ENCODE results near the gene SNX32. TPM values are rescaled to one million over a fixed set of nuclear protein-coding genes. Genes with fewer than 3 reads are reported as not detected.

The SNX32 gene
- total and polyA plus RNA-seq, 9 of the 15 experiments (the other 6 are each of a cell fraction or from before 2014, with no cell fraction given): 0.03 TPM; not detected in 7

GRCh38 chr11:65899356-65900124, 65.8 kb downstream of the SNX32 start (continued):
- TF ChIP-seq STAT6 (CRISPR knock-in tag; IDR thresholded peaks at IDR 0.05): 0 out of 2 replicates have a peak, but pooled peaks have one; percentile 61
- no peak for TF ChIP-seq HIVEP1 (CRISPR knock-in tag; IDR thresholded peaks at IDR 0.05)
- TF ChIP-seq ARHGAP35 (IDR thresholded peaks at IDR 0.05; ENCODE audit: partially characterized antibody): peak; percentile 51
- TF ChIP-seq TAF9B (IDR thresholded peaks at IDR 0.05; ENCODE audit: partially characterized antibody): peak; percentile 86
- no peak for TF ChIP-seq ADNP (tag; IDR thresholded peaks at IDR 0.05)
- no peak for TF ChIP-seq ZNF408 (CRISPR knock-in tag; IDR thresholded peaks at IDR 0.05; ENCODE audit: low read depth)
- TF ChIP-seq ZNF232 (CRISPR knock-in tag; IDR thresholded peaks at IDR 0.05): no peak
- peak; percentile 69; the same call in 1 of the 2 replicates for TF ChIP-seq SMAD4 (CRISPR knock-in tag; conservative IDR thresholded peaks at IDR 0.05)
- TF ChIP-seq ZNF780A (CRISPR knock-in tag; IDR thresholded peaks at IDR 0.05): no peak
- TF ChIP-seq TBL1XR1 (IDR thresholded peaks at IDR 0.05; ENCODE audit: low read length in 2 of 2): peak in 1 of 2 experiments; percentile 27; a peak in 2 of 4 replicates
- no peak for TF ChIP-seq CCAR2 (IDR thresholded peaks at IDR 0.05; ENCODE audit: low read depth, low read length)
- peak; percentile 71; the same call in 1 of the 2 replicates for TF ChIP-seq ETV1 (tag; conservative IDR thresholded peaks at IDR 0.05; ENCODE audit: low read depth)
- TF ChIP-seq ZNF551 (CRISPR knock-in tag; IDR thresholded peaks at IDR 0.05): no peak
- peak in 1 of 2 experiments; percentile 70; a peak in 3 of 4 replicates for TF ChIP-seq NONO (IDR thresholded peaks at IDR 0.05; ENCODE audit: low read depth in 2 of 2, low read length in 1 of 2)
- no peak for TF ChIP-seq HDAC8 (tag; IDR thresholded peaks at IDR 0.05)
- TF ChIP-seq MCM7 (IDR thresholded peaks at IDR 0.05): no peak
- TF ChIP-seq NCOR1 (IDR thresholded peaks at IDR 0.05): peak; percentile 52
- TF ChIP-seq RNF2 (IDR thresholded peaks at IDR 0.05): peak; percentile 91
- no peak for TF ChIP-seq DDX20 (tag; IDR thresholded peaks at IDR 0.05; ENCODE audit: low read depth)
- TF ChIP-seq MAFF (IDR thresholded peaks at IDR 0.05; ENCODE audit: low read length): peak; percentile 13; the same call in 1 of the 2 replicates
- peak; percentile 75; the same call in 1 of the 2 replicates for TF ChIP-seq SMAD3 (CRISPR knock-in tag; conservative IDR thresholded peaks at IDR 0.05)
- TF ChIP-seq POU5F1 (IDR thresholded peaks at IDR 0.05; ENCODE audit: borderline replicate concordance, low read depth, low read length, partially characterized antibody): no peak
- no peak for TF ChIP-seq MEIS2 (IDR thresholded peaks at IDR 0.05; ENCODE audit: partially characterized antibody)
- TF ChIP-seq CBFB (CRISPR knock-in tag; IDR thresholded peaks at IDR 0.05): no peak
- 0 out of 2 replicates have a peak, but pooled peaks have one; percentile 20 for TF ChIP-seq HBP1 (CRISPR knock-in tag; IDR thresholded peaks at IDR 0.05)
- no peak for TF ChIP-seq TEAD4 (IDR thresholded peaks at IDR 0.05; ENCODE audit: low read length)
- no peak for TF ChIP-seq TEAD4 (CRISPR knock-in tag; IDR thresholded peaks at IDR 0.05; ENCODE audit: borderline replicate concordance)
